ENCODE measurements around the gene CFAP20DC.

CFAP20DC gene

DNA sequence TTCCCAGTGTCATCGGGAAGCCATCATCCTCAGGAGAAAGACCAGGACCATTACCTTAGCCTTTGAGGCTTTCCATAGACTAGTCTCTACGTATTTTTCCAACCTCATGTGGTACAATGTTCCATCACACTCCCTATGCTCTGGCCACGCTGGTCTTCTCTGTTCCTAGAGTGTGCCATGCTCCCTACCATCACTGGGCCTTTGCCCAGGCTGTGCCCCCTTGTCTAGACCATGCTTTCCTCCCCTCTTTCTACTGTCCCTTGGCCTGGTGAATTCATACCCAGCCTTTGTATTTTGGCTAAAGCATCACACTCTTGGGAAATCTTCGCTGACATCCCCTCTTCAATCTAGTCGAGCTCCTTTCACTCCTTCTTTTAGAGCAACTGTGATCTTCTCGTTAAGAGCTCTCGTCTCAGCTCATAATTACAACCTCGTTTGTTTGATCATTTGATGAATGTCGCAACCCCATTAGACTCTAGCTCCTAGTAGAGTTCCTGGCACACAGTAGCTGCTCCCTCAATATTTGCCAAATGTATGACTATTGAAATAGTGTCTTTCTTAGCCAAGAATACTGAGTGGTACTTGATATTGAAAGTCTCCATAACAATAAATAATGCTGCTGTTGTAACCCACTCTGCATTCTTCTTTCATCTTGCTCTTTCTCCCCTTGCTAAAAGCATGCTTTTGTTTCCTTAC, 283.1 kb downstream of the CFAP20DC start:
- no peak for DNase-seq (ENCODE audit: low read depth)
- TF ChIP-seq, protein P1, sequence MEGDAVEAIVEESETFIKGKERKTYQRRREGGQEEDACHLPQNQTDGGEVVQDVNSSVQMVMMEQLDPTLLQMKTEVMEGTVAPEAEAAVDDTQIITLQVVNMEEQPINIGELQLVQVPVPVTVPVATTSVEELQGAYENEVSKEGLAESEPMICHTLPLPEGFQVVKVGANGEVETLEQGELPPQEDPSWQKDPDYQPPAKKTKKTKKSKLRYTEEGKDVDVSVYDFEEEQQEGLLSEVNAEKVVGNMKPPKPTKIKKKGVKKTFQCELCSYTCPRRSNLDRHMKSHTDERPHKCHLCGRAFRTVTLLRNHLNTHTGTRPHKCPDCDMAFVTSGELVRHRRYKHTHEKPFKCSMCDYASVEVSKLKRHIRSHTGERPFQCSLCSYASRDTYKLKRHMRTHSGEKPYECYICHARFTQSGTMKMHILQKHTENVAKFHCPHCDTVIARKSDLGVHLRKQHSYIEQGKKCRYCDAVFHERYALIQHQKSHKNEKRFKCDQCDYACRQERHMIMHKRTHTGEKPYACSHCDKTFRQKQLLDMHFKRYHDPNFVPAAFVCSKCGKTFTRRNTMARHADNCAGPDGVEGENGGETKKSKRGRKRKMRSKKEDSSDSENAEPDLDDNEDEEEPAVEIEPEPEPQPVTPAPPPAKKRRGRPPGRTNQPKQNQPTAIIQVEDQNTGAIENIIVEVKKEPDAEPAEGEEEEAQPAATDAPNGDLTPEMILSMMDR (IDR thresholded peaks at IDR 0.05; ENCODE audit: low read length, missing control alignments) = no peak
- no peak overlapping the region for H3K4me3 ChIP-seq (replicated peaks; ENCODE audit: low read depth, low read length)

DNA sequence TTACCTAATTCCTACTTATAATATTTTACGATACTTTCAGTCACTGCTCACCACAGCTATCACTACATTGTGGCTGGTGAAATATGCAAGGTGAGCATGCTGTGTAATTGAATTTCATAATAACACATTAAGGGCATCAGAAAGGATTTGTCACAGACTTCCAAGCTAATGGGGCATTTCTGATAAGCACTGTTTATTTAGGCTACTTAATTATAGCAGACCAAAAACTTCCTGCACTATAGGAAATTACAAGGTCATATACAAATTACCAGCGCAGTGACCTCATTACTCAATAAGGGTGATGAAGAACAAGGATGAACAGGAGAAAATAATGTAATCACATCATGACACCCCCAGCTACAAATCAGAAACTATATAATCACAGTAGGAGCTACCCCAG, 294.7 kb downstream of the CFAP20DC start:
- no peak for DNase-seq (ENCODE audit: low read depth)
- no peak overlapping the region for H3K4me3 ChIP-seq (replicated peaks; ENCODE audit: low read depth, low read length)
- TF ChIP-seq, protein P1 (IDR thresholded peaks at IDR 0.05; ENCODE audit: low read length, missing control alignments) = no peak

DNA sequence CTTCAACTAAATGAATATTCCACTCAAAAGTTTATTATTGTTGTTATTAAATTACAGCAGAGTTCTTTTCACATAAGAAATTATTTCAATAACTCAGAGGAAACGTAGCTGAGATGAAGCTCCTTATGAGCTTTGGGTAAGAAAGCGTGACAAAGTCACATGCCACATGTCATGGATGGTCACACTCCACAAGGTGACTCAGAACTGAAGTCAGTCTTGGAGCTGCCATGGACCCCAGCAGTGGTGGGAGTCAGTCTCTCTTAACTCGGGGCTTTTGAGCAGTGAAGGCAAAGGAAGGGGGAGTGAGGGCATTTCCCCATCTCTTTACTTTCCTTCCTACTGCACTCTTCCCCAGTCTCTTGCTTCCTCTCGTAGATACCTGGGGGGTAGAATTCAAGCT, 295.8 kb downstream of the CFAP20DC start:
- TF ChIP-seq, protein P1 (IDR thresholded peaks at IDR 0.05; ENCODE audit: low read length, missing control alignments) = no peak
- DNase-seq (ENCODE audit: low read depth) = no peak
- H3K4me3 ChIP-seq (replicated peaks; ENCODE audit: low read depth, low read length) = no peak overlapping the region

DNA sequence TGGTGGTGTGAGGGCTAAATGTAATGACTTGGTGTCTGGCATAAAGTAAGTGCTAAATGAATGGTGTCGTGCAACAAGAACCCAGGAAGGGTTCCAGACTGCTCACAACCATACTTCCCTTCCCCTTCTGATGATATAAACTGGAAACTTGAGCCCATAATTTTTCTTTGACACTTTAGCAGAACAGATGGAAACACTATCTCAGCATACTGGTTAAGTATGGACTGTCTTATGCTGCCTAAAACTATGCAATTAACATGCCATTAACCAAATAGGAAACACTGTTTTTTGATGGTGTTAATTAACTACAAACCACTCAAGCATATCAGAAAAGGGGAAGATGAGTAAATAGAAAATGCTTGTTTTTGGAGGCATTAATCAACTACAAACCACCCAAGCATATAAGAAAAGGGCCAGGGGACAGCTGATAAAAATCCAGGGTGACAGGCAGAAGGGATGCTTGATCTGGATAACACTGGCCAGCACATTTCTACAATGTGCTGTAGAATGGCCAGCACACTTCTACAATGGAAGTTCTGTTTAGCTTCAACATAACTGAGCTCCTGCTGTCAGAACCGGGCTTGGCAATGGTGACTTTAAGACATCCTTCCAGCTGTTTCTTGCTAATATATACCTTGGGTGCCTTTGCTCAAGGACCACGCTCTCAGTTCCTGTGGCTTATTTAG, 297.8 kb downstream of the CFAP20DC start:
- no peak overlapping the region for H3K4me3 ChIP-seq (replicated peaks; ENCODE audit: low read depth, low read length)
- TF ChIP-seq, protein P1 (IDR thresholded peaks at IDR 0.05; ENCODE audit: low read length, missing control alignments) = no peak
- DNase-seq (ENCODE audit: low read depth) = no peak

DNA sequence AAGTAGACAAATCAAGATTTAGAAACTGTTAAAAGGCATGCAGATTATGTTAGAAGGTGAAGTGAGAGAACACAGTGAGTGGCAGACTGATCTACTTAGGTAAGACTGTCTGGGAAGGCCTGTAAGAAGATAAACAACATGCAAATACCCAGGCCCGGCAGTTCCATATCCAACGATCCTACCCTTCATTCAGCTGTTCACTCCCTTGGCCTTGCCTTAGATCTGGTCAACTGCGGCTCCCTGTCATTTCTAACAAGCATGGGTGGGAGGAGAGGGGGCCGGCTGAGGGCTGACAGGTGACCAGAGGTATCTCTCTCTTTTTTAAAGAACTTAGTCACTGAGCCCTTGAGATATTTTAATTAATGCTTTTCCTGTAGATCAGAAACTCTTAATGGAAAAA, 298.6 kb downstream of the CFAP20DC start:
- TF ChIP-seq, protein P1 (IDR thresholded peaks at IDR 0.05; ENCODE audit: low read length, missing control alignments) = no peak
- no peak overlapping the region for H3K4me3 ChIP-seq (replicated peaks; ENCODE audit: low read depth, low read length)
- DNase-seq (ENCODE audit: low read depth) = no peak

DNA sequence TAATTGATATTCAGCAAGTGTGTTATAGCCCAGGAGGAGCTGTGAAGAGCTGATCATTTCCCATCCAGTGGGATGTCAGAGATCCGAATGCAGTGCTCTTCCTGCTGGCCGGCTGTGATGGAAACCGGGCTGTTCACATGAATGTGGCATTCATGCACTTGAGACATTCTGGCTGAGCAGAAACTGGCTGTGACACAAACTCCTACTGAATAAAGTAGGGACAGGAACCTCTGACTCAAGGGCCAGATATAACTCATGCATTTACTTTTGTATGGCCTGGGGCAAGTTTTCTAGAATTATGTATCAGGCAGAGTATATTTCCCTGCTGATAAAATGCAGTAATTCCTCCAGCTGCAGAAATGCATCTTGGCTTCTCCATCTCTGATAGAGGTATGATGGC, 299.9 kb downstream of the CFAP20DC start:
- no peak overlapping the region for H3K4me3 ChIP-seq (replicated peaks; ENCODE audit: low read depth, low read length)
- no peak for DNase-seq (ENCODE audit: low read depth)
- TF ChIP-seq, protein P1 (IDR thresholded peaks at IDR 0.05; ENCODE audit: low read length, missing control alignments) = no peak

All from fibroblast of pulmonary artery (primary cell).